Measurements from ENCODE around the gene LRFN5.

- TF ChIP-seq, protein P1, sequence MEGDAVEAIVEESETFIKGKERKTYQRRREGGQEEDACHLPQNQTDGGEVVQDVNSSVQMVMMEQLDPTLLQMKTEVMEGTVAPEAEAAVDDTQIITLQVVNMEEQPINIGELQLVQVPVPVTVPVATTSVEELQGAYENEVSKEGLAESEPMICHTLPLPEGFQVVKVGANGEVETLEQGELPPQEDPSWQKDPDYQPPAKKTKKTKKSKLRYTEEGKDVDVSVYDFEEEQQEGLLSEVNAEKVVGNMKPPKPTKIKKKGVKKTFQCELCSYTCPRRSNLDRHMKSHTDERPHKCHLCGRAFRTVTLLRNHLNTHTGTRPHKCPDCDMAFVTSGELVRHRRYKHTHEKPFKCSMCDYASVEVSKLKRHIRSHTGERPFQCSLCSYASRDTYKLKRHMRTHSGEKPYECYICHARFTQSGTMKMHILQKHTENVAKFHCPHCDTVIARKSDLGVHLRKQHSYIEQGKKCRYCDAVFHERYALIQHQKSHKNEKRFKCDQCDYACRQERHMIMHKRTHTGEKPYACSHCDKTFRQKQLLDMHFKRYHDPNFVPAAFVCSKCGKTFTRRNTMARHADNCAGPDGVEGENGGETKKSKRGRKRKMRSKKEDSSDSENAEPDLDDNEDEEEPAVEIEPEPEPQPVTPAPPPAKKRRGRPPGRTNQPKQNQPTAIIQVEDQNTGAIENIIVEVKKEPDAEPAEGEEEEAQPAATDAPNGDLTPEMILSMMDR (IDR thresholded peaks at IDR 0.05; ENCODE audit: low read length): no peak
- TF ChIP-seq EZH2 (optimal IDR thresholded peaks at IDR 0.05; ENCODE audit: low read depth, low read length) (no peak), EZH2phosphoT487 (IDR thresholded peaks at IDR 0.05; ENCODE audit: low read length) (no peak)
These were observed 292.7 kb downstream of the LRFN5 start for GRCh38 chr14:41899416-41899815.

All from MM.1S (cell line).